HCT116 (cell line): ENCODE measurements around the gene AOC3.

Experiments
- EGR1 ChIP-seq: IDR thresholded peaks from 2 replicates; pipeline ENCODE4 v1.6.1; 2012; ENCODE audit warnings: low read depth
- EZH2phosphoT487 ChIP-seq: fragments of 200-600 bp; IDR thresholded peaks from 2 replicates; pipeline ENCODE4 v1.6.1; 2018; ENCODE audit warnings: antibody characterized with exemption, borderline replicate concordance
- POLR2AphosphoS5 ChIP-seq: IDR thresholded peaks from 2 replicates; pipeline ENCODE4 v1.6.1; 2011; ENCODE audit warnings: mild to moderate bottlenecking, low read depth, low read length, moderate library complexity
- SIN3A ChIP-seq: IDR thresholded peaks from 2 replicates; pipeline ENCODE4 v1.6.1; 2012; ENCODE audit warnings: low read depth
- TF ChIP-seq, protein P1 (sequence below), 3 experiments: fragments of 200-600 bp in 1 of 3; sonication (generic) in 1 of 3; IDR thresholded peaks in 2 of 3; conservative IDR thresholded peaks in 1 of 3; 2 replicates each; pipeline ENCODE4 v1.5.1; 2012 to 2017; ENCODE audit warnings: low read depth in 2 of 3, low read length in 2 of 3, antibody characterized with exemption in 1 of 3, borderline replicate concordance in 1 of 3, control low read depth in 1 of 3, mild to moderate bottlenecking in 1 of 3, mixed read lengths in 1 of 3, mixed run types in 1 of 3, moderate library complexity in 1 of 3; ENCODE audit not compliant: insufficient read depth in 1 of 3

DNA sequence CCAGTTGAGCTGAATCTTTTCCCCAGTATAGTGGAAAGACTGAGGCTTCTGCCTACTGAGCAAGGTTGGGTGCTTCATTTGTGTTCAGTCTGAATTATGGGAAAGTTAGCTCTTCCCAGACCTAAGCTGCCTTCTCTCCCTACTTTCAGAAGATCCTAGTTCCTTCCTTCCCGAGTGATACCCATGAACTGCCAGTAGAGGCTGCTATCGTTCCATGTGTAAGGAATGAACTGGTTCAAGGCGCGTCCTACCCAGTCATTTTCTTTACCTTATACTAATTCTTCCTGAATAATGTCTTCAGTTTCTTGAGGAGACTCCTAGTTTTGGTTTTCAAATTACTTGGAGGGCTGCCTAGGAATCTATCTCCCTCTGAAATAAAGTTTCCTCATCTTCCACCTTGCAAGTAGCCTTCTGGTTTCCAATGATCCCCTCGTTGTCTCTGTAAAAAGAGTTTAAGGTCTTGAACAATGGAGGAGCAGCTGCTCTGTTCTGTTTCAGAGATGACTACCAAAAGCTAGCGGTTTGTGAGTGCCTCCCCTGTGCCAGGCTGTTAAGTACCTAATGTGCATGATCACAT is 7.6 kb upstream of the AOC3 start:
- TF ChIP-seq EZH2phosphoT487 (no peak), EGR1 (no peak), SIN3A (no peak), POLR2AphosphoS5 (no peak)
- TF ChIP-seq, protein P1, sequence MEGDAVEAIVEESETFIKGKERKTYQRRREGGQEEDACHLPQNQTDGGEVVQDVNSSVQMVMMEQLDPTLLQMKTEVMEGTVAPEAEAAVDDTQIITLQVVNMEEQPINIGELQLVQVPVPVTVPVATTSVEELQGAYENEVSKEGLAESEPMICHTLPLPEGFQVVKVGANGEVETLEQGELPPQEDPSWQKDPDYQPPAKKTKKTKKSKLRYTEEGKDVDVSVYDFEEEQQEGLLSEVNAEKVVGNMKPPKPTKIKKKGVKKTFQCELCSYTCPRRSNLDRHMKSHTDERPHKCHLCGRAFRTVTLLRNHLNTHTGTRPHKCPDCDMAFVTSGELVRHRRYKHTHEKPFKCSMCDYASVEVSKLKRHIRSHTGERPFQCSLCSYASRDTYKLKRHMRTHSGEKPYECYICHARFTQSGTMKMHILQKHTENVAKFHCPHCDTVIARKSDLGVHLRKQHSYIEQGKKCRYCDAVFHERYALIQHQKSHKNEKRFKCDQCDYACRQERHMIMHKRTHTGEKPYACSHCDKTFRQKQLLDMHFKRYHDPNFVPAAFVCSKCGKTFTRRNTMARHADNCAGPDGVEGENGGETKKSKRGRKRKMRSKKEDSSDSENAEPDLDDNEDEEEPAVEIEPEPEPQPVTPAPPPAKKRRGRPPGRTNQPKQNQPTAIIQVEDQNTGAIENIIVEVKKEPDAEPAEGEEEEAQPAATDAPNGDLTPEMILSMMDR (IDR thresholded peaks at IDR 0.05 in 2 of 3, conservative IDR thresholded peaks at IDR 0.05 in 1 of 3; ENCODE audit: borderline replicate concordance in 1 of 3, insufficient read depth in 1 of 3, low read depth in 2 of 3, low read length in 2 of 3), result peak; percentile 76 to 97 (median 88)
